Stimulated activated CD4-positive, alpha-beta T cell treated with anti-CD3 and anti-CD28 coated beads, Interleukin-12 subunit alpha, Interleukin-12 subunit beta, amount 100 ng/mL, for 24 hours (primary cell): ENCODE results near the gene HOXC5.

Experiments used
- DNase-seq, 2 experiments: peaks; one replicate each; pipeline ENCODE4 v3.0.0-alpha.2; 2020; ENCODE audit warnings: low read depth in 2 of 2

HOXC5 gene

DNA sequence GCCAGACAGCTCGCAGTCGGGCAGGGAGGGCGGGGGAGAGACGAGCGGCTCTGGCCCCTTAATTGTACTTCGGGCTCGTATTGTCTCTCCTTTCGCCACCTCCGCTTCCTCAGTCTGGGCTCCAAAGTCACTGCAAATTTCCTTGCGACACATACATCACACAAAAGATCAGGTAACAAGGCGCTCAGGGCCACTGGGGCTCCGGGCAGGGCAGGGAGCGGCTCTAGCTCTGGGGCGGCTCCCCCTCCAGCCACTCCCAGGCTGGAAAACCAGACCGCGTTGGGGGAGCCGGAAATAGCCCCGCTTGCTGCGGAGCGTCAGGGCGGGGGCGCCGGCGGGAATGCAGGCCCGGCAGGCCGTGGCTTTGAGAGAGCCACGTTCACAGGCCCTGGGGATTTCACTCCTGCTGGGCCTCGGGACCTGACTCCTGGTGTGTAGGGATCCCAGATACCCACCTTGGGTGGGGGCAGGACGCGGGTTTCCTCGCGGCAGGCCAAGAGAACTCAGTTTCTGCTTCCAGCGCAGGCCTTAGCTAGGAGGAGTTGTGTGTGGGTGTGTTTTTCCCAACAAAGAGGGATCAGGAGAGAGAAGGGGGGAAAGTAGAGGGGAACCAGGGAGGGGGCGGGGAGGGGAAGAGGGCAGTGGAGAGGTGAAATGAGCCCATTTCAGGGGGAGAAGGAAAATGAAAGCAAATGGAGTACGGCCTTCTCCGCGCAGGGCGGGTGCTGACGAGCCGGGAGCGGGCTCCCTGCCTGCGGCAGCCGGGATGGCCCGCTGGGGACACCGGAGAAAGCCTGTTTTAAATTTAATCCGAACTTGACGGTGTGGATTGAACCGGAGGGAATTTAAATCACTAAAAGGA is 37.2 kb upstream of the HOXC5 start:
- no peak for DNase-seq

DNA sequence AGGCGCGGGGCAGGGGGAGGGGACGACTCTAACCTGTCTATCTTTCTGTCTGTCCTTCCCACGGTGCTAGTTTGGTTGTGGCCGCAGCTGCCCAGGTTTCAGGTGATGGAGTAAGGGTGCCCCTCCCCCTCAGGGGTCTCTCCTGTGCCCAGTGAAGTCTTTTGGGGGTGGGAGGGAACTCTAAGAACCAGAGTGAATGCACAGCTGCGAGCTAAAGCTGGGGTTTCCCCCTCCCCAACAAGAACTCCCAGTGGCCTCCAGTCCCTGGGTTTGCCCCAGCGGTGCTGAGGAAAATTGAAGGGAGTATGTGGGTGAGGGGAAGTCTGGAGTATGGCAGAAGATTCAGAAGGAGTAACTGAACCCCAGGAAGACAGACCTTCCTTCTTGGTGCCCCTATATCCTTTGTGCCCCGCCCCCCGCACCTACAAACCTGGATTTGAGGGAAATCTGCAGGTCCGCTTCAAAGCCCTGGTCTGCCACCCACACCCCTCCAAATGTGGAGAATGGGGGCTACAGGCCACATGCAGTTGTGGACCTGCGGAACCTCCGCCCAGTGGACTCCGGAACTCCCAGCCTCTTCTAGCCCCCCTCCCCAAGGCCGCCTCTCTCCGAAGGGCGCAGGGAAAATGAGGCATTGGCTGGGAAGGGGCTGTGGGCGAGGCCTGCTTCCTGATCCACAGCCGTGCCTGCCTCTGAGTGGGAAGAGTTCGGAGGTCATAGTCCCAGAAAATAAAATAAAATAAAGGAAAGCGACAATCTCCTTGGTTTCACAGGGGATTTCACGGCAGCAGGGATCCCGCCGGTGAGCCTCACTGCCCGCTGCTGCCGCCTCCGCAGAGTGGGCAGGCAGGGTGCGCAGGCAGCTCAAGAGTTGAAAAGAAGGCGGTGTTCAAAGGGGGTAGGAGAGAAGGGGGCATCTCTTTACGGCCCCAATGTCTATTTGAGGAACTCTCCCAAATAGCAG is 36.3 kb upstream of the HOXC5 start:
- DNase-seq = no peak

DNA sequence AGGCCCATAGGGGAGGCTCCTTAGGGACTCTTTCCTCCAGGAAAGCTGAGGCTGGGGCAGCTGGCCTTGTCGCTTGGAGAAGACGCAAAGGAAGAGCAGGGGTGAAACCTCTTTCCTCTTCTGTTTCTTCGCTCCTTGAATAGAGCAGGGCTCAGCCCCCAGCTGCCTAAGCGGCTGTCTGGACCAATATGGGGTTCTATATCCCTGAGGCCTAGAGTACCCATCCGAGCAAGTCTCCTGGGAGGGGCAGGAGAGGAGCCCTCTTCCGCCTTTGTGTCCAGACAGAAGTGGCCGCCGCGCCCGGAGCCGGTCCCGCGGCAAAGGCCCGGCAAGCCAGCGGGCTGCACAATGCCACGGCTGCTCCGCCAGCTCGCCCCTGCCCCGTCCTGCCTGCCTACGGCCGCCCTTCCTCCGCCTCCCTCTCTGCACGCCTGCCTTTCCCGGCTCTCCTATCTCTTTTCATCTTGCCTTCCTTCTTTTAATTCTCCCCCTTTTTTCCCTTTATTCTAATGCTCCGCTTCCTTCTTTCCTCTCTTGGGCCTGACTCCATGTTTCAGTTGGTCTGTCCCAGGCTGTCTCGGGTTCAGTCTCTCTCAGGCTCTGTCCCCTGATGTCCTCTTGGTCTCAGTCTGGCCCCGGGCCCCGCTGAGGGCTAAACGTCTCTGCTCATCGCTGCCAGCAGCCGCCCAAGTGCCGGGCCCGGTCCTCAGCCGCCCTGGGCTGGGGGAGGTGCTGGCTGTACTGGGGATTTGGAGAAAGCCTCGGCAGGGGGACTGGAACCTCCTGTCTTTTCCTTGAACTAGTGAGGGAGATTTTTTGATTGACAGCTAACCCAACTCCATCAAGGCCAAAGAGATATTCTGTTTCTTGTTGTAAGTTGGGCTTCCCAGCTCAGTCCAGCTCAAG is 35.4 kb upstream of the HOXC5 start:
- no peak for DNase-seq

DNA sequence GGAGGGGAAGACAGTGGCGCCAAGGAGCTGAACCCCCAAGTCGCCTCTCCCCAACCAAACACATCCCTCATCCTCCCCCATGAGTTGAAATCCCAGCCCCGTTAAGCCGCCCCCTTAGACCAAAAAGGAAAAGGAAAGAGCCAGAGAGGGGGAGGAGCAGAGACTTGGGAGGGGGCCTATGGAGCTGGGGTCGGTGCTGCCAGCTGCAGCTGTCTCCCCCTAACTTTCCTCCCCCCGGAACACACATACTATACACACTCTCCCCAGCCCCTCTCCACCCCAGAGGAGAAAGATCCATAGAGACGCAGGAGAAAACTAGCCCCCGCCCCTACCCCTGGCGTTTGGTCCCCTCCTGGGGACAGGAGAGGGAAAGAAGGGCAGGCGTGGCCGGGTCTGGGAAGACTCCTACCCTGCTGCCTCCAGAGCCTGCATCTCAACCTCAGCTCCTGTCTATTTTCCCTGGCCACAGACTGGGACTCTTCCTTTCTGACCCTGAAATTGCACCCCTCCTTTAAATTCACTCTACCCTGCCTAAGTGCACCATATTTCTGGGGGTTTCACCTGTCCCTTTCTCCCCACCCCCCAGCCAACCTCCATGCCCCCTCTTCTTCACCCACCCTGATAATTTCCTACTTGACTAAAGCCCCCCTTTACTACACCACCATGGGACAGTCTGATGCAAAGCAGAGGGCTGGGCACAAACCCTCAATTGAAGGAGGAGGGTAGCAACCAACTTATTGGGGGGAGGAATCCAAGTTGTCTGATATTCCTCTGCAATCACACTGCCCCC is 34.5 kb upstream of the HOXC5 start:
- no peak for DNase-seq

DNA sequence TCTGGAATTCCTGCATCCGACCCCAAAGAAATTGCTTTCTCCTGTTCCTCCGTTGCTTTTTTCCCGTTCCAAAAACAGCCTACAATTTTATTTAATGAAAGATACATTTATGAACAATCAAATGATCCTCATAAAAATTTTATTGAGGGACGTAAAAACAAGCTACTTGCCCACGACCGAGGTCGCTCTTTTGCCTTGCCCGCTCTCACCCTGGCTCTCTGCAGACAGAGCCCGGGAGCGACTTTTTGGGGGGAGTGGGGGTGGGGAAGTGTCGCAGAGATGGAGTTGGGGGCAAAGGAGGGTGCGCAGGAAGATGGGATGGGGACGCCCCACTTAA is 34.0 kb upstream of the HOXC5 start:
- no peak for DNase-seq

DNA sequence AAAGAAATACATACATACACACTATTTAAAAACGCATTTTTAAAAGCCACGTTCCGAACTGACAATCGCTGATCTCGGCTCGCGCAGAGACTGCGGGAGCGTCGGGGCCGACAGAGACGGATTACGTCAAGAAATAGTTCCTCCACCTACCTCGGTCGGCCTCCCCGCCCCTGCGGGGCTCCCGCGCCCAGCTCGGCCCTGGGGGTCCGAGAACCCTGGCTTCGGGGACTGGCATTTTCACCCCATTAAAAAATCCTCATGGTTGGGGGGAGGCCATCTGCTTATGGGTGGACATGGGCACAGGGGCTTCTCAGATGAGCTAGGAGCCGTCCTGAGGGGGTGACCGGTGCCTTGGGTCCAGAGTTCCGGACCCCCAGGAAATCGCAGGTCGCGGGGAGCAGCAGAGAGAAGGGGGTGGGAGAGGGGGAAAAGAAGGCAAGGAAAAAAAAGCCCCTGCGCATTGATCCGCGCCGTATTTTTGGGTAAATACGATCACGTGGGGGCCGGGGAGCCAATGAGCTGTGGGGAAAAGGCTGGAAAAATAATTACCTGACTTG is 33.2 kb upstream of the HOXC5 start:
- no peak for DNase-seq

DNA sequence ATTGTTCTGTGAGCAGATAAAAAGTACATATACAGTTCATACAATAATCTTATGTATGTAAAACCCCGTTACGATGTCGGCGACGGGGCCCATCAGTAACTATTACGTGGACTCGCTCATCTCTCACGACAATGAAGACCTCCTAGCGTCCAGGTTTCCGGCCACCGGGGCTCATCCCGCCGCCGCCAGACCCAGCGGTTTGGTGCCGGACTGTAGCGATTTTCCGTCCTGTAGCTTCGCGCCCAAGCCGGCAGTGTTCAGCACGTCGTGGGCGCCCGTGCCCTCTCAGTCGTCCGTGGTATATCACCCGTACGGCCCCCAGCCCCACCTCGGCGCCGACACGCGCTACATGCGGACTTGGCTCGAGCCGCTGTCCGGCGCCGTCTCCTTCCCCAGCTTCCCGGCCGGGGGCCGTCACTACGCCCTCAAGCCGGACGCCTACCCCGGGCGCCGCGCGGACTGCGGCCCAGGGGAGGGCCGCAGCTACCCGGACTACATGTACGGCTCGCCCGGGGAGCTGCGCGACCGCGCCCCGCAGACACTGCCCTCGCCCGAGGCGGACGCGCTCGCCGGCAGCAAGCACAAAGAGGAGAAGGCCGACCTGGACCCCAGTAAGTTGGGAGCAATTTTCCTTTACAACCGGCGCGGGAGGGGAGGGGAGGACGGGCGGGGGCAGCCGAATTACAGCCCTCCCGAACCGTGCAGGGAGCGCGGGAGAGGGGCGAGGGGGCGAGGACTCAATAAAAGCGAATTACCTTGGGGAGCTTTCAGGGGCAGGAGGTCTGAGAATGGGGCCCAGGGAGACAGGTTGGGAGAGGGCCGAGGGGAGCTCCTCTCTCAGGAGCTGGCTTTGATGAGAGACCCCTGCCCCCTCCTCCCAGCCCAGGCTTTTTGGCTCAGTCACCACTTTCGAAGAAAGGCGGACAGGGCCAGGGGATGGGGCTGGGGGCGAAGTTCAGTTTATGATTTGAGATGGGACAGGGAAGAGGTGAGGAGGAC is 32.4 kb upstream of the HOXC5 start, which contains the start of gene HOXC9:
Gene HOXC9, plus strand, starts transcription at position 46 of the 999 bp plus-strand sequence. Its CDS starts 28 bp downstream, at position 74.
- DNase-seq = no peak

DNA sequence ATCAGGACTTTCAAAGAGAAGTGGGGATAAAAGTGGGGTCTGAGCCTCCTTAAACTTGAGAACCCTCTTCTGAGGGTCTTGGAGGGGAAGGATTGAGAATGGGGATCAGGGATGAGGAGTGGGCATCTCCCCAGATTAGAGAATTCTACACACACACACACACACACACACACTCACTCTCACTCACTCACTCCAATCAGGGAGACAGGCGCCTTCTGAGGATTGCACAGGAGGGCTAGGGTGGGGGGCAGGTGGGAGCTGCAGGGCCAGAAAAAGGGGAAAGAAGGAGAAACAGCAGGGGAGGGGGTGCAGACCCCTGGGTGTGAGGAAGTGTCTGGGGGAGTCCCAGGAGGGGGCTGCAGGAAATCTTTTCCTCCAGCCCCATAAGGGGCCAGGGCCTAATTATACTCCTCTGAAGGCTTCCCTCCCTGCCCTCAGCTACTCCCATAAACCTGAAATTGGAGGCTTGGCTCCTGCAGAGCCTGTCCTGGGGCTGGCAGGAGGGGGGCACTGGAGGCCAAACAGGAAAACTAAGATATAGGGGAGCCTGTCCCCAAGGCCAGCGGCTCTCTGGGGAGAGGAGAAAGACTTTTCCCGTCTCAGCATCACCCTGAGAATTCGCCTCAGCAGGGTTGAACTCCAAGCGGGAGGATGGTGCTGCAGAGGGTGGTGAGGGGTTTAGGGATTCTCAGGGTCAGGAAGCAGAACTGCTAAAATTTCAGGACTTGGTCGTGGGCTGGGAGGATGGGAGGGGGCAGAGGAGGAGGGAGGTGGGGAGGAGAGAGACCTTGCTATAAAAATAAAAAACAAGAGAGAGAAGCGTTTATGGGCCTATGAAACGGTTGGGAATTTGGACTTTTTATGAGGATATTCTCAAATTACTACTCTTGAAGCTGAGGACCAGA is 31.3 kb upstream of the HOXC5 start:
- no peak for DNase-seq

DNA sequence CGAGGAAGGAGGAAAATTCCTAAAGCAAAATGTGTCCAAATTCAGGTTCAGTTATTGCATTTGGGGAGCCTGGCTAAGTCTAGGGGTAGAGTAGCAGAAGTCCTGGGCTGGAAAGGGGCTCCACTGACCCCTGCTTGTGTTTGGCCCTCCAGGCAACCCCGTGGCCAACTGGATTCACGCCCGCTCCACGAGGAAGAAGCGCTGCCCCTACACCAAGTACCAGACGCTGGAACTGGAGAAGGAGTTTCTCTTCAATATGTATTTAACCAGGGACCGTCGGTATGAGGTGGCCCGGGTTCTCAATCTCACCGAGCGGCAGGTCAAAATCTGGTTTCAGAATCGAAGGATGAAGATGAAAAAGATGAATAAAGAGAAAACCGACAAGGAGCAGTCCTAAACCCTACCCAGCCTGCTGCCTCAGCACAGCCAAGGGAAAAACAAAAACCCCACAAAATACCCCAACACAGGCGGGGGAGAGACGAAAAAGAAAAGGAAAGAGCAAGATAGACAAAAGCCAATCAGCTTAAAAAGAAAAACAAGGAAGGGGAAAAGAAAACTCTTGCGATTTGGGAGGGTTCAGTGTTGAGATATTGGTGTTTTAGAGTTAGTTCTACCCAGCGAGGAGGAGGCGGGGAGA is 30.5 kb upstream of the HOXC5 start:
- no peak for DNase-seq

DNA sequence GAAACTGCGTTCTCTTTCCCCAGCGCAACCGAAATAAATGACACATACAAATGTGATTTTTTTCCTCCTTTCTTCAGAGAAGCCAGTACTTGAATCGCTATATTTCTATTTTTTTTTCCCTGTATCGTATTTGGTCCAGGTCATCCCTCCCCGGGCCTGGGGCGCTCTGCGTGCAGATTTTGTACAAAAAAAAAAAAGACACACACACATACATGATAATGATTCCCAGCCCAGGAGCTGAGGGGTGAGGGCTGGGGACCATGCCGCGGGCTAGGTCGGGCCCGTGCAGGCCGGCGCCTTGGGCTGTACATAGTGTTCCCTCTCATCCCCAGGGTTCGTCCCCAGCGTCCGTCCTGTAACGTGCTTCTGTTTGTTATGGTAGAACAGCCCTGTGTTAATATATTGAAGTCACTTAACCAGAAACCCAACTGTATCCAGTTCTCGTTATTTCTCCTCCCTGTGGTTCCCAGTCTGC is 29.9 kb upstream of the HOXC5 start:
- no peak for DNase-seq

DNA sequence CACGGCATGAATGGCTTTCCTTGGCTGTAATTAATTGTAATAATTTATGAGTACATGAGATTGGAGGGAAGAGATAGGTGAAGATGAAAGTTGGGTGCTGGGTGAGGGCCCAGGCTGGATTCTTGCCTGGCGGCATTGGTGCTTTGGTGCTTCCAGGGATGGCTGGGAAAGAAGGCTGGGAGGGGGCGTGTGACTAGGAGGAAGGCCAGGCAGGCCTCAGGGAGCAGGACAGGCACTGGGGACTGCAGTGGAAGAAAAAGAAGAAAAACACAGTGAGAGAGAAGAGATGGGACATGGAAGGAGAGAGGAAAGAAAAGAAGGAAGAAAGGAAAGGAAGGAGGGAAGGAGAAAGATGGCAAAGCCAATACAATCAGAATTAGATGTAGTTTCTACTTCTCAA is 29.2 kb upstream of the HOXC5 start:
- no peak for DNase-seq

DNA sequence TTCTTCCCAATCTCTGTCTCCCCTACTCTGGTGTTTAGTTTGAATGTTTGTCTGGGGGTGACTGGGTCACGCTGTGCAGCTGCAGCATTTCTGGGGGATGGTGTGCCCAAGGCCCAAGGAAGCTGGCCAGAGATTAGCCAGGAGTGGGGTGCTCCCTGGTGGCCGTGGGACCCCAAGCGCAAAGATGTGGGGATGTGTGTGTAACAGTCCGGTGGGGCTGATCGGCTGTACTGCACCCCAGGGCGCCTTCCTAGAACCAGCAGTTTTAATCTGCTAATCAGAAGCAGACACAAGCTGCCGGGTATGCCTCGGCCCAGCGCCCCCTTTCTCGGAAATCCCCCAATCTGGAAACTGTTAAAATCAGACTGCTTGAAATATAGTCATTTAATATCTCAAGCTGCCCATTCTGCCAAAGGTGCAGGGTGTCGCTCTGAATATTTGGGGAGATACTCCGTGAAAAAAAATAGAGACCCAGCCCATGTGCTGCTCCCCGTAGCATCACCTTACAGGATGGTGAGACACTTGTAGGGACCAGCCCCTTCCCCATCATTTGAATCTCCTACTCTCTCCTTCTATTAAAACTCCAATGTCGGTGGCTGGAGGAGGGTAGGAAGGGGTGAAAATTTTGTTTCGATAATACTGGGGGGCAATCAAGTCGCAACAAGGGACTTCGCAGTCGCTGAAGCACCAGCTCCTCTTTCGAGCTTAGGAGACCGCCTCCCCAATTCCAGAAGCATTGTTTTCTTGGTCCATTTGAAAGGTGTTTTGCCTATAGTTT is 28.6 kb upstream of the HOXC5 start:
- no peak for DNase-seq

DNA sequence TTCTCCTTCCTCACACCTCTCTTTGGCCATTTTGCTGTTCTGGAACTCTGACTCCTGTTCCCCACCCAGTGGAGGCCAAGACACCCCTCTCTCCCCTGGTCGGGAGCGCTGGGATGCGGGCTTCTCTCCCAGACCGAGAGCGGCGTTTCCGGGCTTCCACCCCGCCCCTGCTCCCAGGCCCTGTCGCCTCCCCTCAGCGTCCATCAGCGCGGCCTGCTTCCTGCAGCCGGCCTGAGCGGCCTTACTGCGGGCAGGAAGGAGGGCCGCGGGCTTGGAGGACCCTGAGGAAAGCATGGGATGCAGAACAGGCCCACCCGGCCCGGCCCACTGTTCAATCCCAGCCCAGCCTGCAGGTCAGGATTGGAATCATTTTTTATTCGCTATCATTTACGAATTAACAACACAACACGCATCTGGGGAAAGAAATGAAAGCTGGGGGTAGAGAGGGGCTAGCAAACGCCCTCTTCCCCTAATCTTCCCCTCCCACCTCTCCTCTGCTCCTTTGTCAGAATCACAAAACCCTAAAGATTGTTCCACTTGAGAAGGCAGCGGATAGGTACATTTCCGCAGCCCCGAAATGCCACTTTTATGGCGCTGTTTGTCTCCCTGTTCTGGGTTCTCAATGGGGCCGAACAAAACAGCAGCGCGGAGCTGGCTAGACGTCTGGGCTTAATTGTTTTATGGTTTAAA is 27.9 kb upstream of the HOXC5 start:
- DNase-seq = no peak

DNA sequence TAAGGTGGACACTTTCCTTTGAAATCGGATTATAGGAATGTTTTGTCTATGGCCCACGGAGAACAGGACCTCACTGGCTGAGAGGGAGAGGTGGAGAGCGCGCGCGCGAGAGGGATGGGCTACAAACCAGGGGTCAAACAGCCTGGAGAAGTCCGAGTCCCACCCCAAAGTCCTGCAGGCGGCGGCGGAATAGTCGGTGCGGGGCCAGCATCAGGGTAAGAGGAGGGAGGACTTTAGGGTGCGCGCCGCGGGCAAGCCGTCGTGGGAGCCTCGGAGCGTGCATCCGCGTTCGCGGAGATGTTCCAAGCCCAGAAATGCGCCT is 27.4 kb upstream of the HOXC5 start:
- no peak for DNase-seq

DNA sequence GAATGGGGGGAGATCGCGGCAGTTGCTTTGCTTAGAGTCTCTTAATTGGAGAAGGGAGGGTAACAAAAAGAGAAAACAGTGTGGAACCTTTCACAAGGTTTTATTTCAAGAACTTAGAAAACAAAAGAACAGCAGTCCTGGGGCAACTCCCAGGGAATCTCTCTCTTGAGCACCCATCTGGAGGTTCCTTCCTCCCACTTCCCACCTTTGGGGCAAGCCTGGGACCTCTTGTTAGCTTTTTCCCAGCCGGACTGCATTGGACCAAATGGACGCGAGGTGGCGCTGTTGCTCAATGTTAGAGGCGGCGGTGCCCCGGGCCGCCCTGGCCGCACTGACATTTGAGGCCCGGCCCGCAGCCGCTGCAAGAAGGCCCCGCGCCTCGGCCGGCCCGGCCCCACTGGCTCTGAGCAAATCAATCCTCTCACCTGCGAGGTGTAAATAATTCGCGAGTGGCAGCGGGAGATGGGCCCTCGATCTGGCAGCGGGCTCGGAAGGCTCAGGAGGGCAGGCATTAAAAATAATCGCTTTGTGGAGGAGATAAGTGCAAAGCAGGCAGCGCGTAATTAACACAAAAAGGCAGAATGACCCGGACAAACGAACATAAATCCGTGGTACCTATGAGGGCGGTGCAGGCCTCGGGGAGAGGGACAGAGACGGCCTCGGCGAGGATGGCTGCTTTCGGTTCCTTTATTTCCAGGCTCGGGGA is 26.8 kb upstream of the HOXC5 start:
- DNase-seq = peak; percentile 67 to 83
